DMS53 (cell line): Measurements from ENCODE around the gene ITCH.
A peak's percentile ranks its signal among the peaks of the same experiment; 100 is the strongest.
"Not testable (repeated sequence)": the region's sequence is repeated elsewhere in the genome, so short reads cannot be mapped to it uniquely, and the experiment has no call there.

Source experiments
- DNase-seq: peaks from one replicate; lab custom pipeline; 2025; lab: John Stamatoyannopoulos, UW

The ITCH gene

GRCh38 chr20:34377072-34377847 is 14.2 kb downstream of the ITCH start:
- DNase-seq: no peak

- DNase-seq: no peak
These were observed 19.1 kb downstream of the ITCH start for GRCh38 chr20:34382174-34382573.

DNA sequence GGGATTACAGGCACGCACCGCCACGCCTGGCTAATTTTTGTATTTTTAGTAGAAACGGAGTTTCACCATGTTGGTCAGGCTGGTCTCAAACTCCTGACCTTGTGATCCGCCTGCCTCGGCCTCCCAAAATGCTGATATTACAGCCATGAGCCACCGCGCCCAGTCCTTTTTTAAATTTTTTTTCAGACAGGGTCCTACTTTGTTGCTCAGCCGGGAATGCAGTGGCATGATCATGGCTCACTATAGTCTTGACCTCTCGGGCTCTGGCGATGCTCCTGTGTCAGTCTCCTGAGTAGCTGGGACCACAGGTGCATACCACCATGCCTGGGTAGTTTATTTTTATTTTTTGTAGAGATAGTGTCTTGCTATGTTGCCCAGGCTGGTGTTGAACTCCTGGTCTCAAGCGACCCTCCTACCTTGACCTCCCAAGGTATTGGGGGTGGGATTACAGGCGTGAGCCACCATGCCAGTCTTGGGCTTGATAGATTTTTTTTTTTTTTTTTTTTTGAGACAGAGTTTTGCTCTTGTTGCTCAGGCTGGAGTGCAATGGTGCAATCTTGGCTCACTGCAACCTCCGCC is 19.9 kb downstream of the ITCH start:
- DNase-seq: not testable (repeated sequence)

- DNase-seq: no peak
These were observed 22.4 kb downstream of the ITCH start for GRCh38 chr20:34385464-34385863.

DNA sequence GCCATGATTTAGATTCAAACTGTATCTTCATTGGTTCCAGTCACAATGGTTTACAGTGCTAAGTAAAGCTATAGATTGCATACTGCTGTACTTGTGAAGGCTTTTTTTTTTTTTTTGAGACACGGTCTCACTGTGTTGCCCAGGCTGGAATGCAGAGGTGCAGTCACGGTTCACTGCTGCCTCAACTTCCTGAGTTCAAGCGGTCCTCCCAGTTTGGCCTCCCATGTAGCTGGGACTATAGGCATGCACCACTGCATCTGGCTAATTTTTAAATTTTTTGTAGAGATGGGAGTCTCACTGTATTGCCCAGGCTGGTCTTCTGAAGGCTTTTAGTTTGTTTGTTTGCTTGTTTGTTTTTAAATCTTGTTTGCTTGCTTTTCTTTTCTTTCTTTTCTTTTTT is 24.9 kb downstream of the ITCH start:
- DNase-seq: peak; percentile 15

DNA sequence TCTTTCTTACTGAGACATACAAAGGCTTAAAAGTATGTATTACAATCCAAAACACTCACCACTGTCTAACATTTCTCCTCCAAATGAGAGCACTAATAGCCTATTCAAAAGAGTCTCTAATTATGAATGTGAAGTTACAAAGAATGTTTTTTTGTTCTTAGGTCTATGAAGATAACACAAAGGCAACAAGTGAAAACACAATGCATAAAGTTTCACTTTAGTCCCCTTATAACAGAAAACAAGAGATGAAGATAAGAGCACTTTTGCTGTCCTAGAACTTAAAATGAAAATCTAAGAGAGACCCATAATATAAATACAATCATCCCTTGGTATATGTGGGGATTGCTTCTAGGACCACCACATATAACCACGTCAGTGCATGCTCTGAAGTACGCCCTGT is 25.6 kb downstream of the ITCH start:
- no peak for DNase-seq

DNA sequence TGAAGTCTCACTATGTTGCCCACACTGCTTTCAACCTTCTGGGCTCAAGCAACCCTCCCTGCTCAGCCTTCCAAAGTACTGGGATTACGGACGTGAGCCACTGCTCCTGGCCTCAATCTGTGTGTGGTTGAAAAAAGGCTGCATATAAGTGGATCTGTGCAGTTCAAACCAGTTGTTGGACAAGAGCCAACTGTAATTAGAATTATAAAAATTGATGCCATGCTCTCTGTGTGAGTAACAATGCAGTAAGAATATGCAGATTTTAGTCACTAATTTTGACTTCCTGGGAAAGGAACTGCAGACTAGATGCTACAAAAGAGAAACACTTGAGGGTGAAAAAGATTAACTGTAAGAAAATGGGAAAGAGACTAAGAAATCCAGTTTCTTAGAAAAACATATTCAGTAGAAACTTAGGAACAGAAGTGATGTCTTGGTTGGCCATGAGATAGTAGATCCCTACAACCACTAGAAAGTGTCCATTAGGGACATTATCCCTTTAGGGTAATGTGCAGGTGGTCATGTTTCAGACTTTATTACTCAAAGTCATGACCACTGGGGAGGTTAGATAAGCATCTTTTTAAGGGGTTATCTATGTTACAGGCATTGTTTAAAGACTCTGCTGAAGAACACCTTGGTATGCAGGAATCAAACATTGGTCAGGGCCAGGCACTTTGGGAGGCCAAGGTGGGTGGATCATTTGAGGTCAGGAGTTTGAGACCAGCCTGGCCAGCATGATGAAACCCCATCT is 26.3 kb downstream of the ITCH start:
- DNase-seq: no peak

DNA sequence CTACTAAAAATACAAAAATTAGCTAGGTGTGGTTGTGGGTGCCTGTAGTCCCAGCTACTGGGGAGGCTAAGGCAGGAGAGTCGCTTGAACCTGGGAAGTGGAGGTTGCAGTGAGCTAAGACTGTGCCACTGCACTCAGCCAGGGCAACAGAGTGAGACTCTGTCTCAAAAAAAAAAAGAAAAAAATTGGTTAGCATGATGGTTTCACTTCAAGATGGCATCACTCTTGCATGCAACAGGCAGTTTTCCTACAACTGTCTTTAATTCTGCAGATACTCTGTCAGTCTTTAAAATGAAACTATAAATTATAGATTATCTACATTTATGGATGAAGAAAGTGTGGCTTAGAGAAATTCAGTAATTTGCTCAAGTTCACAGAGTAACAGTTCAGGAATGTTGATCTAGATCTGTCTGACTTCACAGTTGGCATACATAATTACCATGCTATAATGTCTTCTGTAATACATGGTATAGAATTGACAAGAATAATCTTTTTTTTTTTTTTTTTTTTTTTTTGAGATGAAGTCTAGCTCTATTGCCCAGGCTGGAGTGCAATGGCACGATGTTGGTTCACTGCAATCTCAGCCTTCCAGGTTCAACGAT is 27.0 kb downstream of the ITCH start:
- DNase-seq: no peak

GRCh38 chr20:34396408-34396807 is 33.3 kb downstream of the ITCH start:
- DNase-seq: peak; percentile 25

GRCh38 chr20:34397096-34397495 is 34.0 kb downstream of the ITCH start:
- DNase-seq: no peak

- not testable (repeated sequence) for DNase-seq
These were observed 37.7 kb downstream of the ITCH start for GRCh38 chr20:34400776-34401175.

DNA sequence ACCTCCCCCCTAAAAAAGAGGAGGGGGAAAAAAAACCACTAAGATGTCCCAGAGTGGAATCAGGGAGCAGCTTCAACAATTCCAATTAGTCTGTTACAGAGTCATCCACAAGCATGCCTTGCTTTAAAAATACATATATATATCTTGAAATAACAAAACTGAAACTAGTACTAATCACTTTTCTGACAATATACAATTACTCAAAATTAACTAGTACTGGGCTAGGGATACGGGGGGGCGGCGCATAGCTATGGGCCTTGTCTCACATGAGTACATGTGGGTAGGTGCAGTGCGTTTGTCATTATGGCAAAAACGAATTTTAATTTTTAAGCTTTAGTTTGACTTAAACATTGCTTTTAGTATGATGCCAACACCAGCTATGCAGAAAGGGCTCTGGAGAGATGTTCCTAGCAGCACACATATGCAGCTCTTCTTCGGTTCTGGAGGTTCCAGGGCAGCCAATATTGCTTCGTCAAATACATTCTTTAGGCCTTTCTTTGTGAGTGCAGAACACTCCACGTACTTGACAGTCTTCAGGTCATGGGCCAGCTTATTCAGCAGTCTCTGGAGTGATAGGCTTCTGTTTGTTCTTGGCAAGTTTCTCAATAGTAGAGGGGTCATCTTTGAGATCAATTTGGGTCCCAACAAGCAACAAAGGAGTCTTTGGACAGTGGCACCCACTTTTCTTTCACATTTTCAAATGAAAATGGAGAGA is 38.8 kb downstream of the ITCH start:
- DNase-seq: no peak

GRCh38 chr20:34402461-34402860 is 39.4 kb downstream of the ITCH start:
- DNase-seq: no peak

- no peak for DNase-seq
These were observed 40.2 kb downstream of the ITCH start for GRCh38 chr20:34403063-34403827.

DNA sequence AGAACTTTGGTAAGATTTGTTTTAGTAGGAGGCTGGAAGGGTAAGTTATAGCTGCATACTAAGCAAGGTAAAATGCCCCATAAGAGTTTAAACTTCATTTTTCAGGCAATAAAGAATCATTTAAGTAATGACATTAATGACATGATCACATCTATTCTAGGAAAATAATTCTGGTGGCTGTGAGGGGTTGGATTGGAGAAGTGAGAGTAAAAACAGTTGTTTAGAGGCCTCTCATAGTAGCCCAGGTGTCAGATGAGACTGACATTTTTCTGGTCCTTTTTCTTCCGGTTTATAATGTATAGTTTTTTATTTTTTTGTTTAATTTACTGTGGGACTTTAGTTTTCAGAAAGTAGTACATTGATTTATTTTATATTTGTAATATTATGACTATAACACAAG is 40.8 kb downstream of the ITCH start:
- no peak for DNase-seq

GRCh38 chr20:34404803-34405202 is 41.7 kb downstream of the ITCH start:
- DNase-seq: no peak

GRCh38 chr20:34405247-34405651 is 42.2 kb downstream of the ITCH start:
- not testable (repeated sequence) for DNase-seq

- not testable (repeated sequence) for DNase-seq
These were observed 42.9 kb downstream of the ITCH start for GRCh38 chr20:34405942-34406341.

DNA sequence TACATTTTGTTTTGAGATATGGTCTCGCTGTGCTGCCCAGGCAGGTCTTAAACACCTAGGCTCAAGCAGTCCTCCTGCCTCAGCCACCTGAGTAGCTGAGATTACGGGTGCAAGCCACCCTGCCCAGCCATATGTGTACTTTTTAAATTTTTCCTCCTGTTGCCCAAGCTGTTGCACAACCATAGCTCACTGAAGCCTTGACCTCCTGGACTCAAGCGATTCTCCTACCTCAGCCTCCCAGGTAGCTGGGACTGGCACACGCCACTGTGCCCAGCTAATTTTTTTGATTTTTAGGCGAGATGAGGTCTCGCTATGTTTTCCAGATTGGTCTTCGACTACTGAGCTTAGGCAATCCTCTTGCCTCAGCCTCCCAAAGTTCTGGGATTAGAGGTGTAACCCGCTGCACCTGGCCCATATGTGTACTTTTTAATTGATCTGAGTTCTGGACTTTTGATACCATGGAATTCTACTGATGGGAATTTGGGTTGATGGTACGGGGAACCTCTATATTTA is 44.9 kb downstream of the ITCH start:
- DNase-seq: no peak

DNA sequence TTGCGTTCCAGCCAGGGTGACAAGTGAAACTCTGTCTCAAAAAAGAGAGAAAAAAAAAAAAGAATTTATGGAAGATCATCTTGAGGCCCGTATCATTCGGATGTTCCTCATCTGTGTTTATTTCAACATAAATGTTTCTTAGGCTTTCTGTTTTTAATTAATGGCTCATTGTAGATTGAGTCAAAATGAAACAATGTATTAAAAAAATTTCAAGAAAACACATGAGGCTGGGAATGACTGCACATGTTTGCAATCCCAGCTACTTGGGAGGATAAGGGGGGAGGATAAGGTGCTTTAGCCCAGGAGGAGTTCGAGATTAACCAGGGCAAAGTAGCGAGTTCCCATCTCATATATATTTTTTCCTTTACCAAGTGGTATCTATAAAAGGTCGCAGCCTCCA is 47.3 kb downstream of the ITCH start:
- no peak for DNase-seq

DNA sequence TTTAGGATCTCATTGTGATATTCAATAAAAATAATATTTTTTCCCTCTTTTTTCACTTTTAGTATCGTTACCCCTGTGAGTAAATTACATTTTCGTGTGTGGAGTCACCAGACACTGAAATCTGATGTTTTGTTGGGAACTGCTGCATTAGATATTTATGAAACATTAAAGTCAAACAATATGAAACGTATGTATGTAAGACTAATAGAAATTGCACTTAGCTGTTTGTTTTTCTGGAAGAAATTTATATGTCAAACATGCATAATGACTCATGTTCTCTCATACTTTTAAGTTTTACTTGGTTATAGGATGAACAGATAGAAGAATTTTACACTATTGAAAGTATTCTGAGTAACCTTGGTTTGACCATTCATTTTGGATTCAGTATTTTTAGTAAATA is 49.4 kb downstream of the ITCH start:
- no peak for DNase-seq
